C4-2B (cell line): Measurements from ENCODE around the gene TMEM184A.

Experiments
- ZFX ChIP-seq: fragments of 450-650 bp; IDR thresholded peaks from 2 replicates; pipeline ENCODE4 v1.6.1; 2017
- TF ChIP-seq, protein P1 (sequence below): fragments of 450-650 bp; conservative IDR thresholded peaks from 2 replicates; pipeline ENCODE4 v1.5.1; 2017; ENCODE audit warnings: mild to moderate bottlenecking

DNA sequence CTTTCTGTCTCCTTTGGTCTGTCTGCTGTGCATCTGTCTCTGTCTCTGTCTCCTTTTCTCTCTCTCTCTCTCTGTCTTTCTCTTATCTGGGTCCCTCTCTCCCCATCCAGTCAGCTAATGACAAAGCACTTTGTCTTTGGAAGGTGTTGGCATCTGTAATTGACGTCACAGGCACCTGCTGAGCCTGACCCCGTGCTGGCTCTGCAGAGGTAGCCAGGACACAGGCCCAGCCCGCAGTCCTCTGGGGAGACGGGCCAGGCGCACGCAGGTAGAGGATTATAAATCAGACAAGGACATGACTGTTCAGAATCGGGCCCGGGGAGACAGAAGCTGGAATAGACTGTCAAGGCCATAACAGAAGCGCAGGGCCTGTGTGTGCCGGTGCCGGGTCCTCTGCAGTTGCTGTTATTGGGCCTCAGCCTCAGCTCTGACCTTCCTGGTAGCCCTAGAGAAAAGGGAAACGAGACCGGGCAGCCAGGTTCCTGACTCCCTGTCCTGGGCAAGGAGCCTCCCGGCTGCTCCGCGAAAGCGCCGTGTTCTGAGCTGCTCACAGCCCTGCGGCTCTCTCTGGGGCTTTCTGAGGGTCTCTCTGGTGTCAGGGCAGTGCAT lies 24.5 kb upstream of the TMEM184A start:
- TF ChIP-seq, protein P1, sequence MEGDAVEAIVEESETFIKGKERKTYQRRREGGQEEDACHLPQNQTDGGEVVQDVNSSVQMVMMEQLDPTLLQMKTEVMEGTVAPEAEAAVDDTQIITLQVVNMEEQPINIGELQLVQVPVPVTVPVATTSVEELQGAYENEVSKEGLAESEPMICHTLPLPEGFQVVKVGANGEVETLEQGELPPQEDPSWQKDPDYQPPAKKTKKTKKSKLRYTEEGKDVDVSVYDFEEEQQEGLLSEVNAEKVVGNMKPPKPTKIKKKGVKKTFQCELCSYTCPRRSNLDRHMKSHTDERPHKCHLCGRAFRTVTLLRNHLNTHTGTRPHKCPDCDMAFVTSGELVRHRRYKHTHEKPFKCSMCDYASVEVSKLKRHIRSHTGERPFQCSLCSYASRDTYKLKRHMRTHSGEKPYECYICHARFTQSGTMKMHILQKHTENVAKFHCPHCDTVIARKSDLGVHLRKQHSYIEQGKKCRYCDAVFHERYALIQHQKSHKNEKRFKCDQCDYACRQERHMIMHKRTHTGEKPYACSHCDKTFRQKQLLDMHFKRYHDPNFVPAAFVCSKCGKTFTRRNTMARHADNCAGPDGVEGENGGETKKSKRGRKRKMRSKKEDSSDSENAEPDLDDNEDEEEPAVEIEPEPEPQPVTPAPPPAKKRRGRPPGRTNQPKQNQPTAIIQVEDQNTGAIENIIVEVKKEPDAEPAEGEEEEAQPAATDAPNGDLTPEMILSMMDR = no peak
- TF ChIP-seq ZFX = no peak
